Neuronal stem cell (in vitro differentiated cells): Measurements from ENCODE around the gene CAPN11.
"Not testable (repeated sequence)": the region's sequence is repeated elsewhere in the genome, so short reads cannot be mapped to it uniquely, and the experiment has no call there.

Source experiments
- DNase-seq: peaks from one replicate; pipeline ENCODE4 v3.0.0-alpha.2; 2013; ENCODE audit warnings: low spot score
- H2AFZ ChIP-seq: one replicate; pipeline ENCODE4 v1.6.1; 2013; ENCODE audit warnings: mild to moderate bottlenecking, low read length, inconsistent platforms
- H2AK5ac ChIP-seq: 2 replicates; pipeline ENCODE4 v1.6.1; 2013; ENCODE audit warnings: low read depth, mild to moderate bottlenecking, inconsistent platforms, low read length, moderate library complexity, mixed read lengths
- H2BK120ac ChIP-seq: 2 replicates; pipeline ENCODE4 v1.6.1; 2013; ENCODE audit warnings: low read depth, mild to moderate bottlenecking, inconsistent platforms, low read length, moderate library complexity, mixed read lengths
- H2BK12ac ChIP-seq: one replicate; pipeline ENCODE4 v1.6.1; 2013; ENCODE audit warnings: low read length, inconsistent platforms
- H2BK15ac ChIP-seq: 2 replicates; pipeline ENCODE4 v1.6.1; 2013; ENCODE audit warnings: mild to moderate bottlenecking, low read length, inconsistent platforms, mixed read lengths
- H2BK5ac ChIP-seq: one replicate; pipeline ENCODE4 v1.6.1; 2013; ENCODE audit warnings: inconsistent platforms, mild to moderate bottlenecking, low read length, moderate library complexity
- H3K14ac ChIP-seq: one replicate; pipeline ENCODE4 v1.6.1; 2013; ENCODE audit warnings: low read length, inconsistent platforms
- H3K18ac ChIP-seq: 2 replicates; pipeline ENCODE4 v1.6.1; 2013; ENCODE audit warnings: low read length, inconsistent platforms
- H3K23ac ChIP-seq: 2 replicates; pipeline ENCODE4 v1.6.1; 2013; ENCODE audit warnings: low read depth, mild to moderate bottlenecking, mixed read lengths, low read length, inconsistent platforms; ENCODE audit not compliant: poor library complexity
- H3K27ac ChIP-seq: replicated peaks from 3 replicates; pipeline ENCODE4 v1.5.1; 2013; ENCODE audit warnings: low read length, inconsistent platforms
- H3K27me3 ChIP-seq, 3 experiments: 2 replicates each; pipeline ENCODE4 v1.6.1; 2013; ENCODE audit warnings: low read length in 3 of 3, mild to moderate bottlenecking in 2 of 3, inconsistent platforms in 1 of 3, low read depth in 1 of 3, mixed read lengths in 1 of 3, moderate library complexity in 1 of 3; ENCODE audit not compliant: control insufficient read depth in 3 of 3, insufficient read depth in 3 of 3
- H3K36me3 ChIP-seq, 2 donors: replicated peaks in 1 of 2; 2 replicates each; pipeline ENCODE4 v1.6.1; 2013; ENCODE audit warnings: low read length in 2 of 2; ENCODE audit not compliant: control insufficient read depth in 2 of 2, insufficient read depth in 2 of 2
- H3K4ac ChIP-seq: 2 replicates; pipeline ENCODE4 v1.6.1; 2013; ENCODE audit warnings: inconsistent platforms, mild to moderate bottlenecking, low read length, moderate library complexity
- H3K4me1 ChIP-seq, 2 donors: 1 replicate in 1 of 2; 2 replicates in 1 of 2; pipeline ENCODE4 v1.6.1; 2013; ENCODE audit warnings: low read length in 2 of 2, low read depth in 1 of 2; ENCODE audit not compliant: control insufficient read depth in 2 of 2, insufficient read depth in 1 of 2
- H3K4me2 ChIP-seq: one replicate; pipeline ENCODE4 v1.6.1; 2013; ENCODE audit warnings: mild to moderate bottlenecking, low read length, inconsistent platforms; ENCODE audit not compliant: insufficient read depth, poor library complexity, severe bottlenecking
- H3K4me3 ChIP-seq, 2 donors: 2 replicates each; pipeline ENCODE4 v1.5.1; 2013; ENCODE audit warnings: low read length in 2 of 2, mild to moderate bottlenecking in 2 of 2, inconsistent platforms in 1 of 2, moderate library complexity in 1 of 2
- H3K79me1 ChIP-seq: one replicate; pipeline ENCODE4 v1.6.1; 2013; ENCODE audit warnings: low read depth, mild to moderate bottlenecking, inconsistent platforms, low read length, moderate library complexity
- H3K9ac ChIP-seq: one replicate; pipeline ENCODE4 v1.6.1; 2013; ENCODE audit warnings: mild to moderate bottlenecking, low read depth, low read length, inconsistent platforms; ENCODE audit not compliant: poor library complexity
- H3K9me3 ChIP-seq, 2 donors: replicated peaks in 1 of 2; 2 replicates each; pipeline versions ENCODE3 to v1.6.1; 2013; ENCODE audit warnings: low read length in 2 of 2, mild to moderate bottlenecking in 2 of 2, inconsistent platforms in 1 of 2, low read depth in 1 of 2, mixed read lengths in 1 of 2, moderate library complexity in 1 of 2; ENCODE audit not compliant: control insufficient read depth in 2 of 2, insufficient read depth in 1 of 2
- H4K8ac ChIP-seq: one replicate; pipeline ENCODE4 v1.6.1; 2013; ENCODE audit warnings: low read depth, mild to moderate bottlenecking, inconsistent platforms, low read length, moderate library complexity
- H4K91ac ChIP-seq: one replicate; pipeline ENCODE4 v1.6.1; 2013; ENCODE audit warnings: low read length, low read depth, mild to moderate bottlenecking, inconsistent platforms; ENCODE audit not compliant: poor library complexity
- WGBS, 2 donors: extraction: QIAGEN DNeasy Blood & Tissue Kit; methylation state at CpG; one replicate each; pipeline ENCODE4 v1.1.7; 2013; ENCODE audit warnings: missing lambda C conversion rate in 2 of 2, mixed read lengths in 1 of 2; ENCODE audit not compliant: insufficient read length in 2 of 2, insufficient replicate concordance in 1 of 2; ENCODE audit errors: extremely low coverage in 2 of 2; 5-methylcytosine and 5-hydroxymethylcytosine counted together

Gene CAPN11

GRCh38 chr6:44185356-44185755, 26.7 kb downstream of the CAPN11 start:
- peaks cover 11 to 12% of the 10 kb centered on the region in 2 donors for H3K4me1 ChIP-seq
- H3K9ac ChIP-seq, H3K9me3 ChIP-seq, H2AFZ ChIP-seq, H2BK15ac ChIP-seq, H2BK12ac ChIP-seq, H2AK5ac ChIP-seq, H2BK120ac ChIP-seq, H3K27me3 ChIP-seq, H3K79me1 ChIP-seq, H3K14ac ChIP-seq, H3K18ac ChIP-seq, H3K4me3 ChIP-seq, H3K4me2 ChIP-seq, DNase-seq, H3K23ac ChIP-seq, H3K4ac ChIP-seq, H3K36me3 ChIP-seq, H4K8ac ChIP-seq, H4K91ac ChIP-seq, H3K27ac ChIP-seq, H2BK5ac ChIP-seq: not testable (repeated sequence)
- no CpG with 5 or more reads among the region's 7 CpGs for WGBS, 2 donors

GRCh38 chr6:44185953-44186634, 27.5 kb downstream of the CAPN11 start:
- Histone ChIP-seq H3K36me3 (no peaks in the 10 kb centered on the region), H2AFZ (peak overlapping the region; percentile 90), H4K8ac (no peak overlapping the region), H3K4me3 (no peak overlapping the region), H3K4me1 (peaks cover 11 to 12% of the 10 kb centered on the region in 2 donors), H3K4me2 (no peak overlapping the region), H3K18ac (peak overlapping the region; percentile 41), H2BK15ac (peak overlapping the region; percentile 82), H3K4ac (no peak overlapping the region), H2BK12ac (peak overlapping the region; percentile 43), H2AK5ac (no peak overlapping the region), H2BK5ac (no peak overlapping the region), H3K14ac (no peak overlapping the region), H3K23ac (no peak overlapping the region), H3K27ac (no peak overlapping the region), H3K9ac (peak overlapping the region; percentile 64), H3K9me3 (no peaks in the 10 kb centered on the region), H2BK120ac (peak overlapping the region; percentile 72), H3K27me3 (no peaks in the 10 kb centered on the region), H4K91ac (no peak overlapping the region), H3K79me1 (no peaks in the 10 kb centered on the region)
- no peak for DNase-seq
- no CpG with 5 or more reads among the region's 9 CpGs for WGBS, 2 donors

- WGBS, 2 donors, result no CpG with 5 or more reads among the region's 7 CpGs
- no peak overlapping the region for H3K4ac ChIP-seq
These were observed 28.0 kb downstream of the CAPN11 start for GRCh38 chr6:44186635-44187025.

GRCh38 chr6:44188819-44189218, 30.2 kb downstream of the CAPN11 start:
- no peak overlapping the region for H3K18ac ChIP-seq
- H2AFZ ChIP-seq, result no peak overlapping the region
- no peak overlapping the region for H3K4ac ChIP-seq
- no peak overlapping the region for H2BK15ac ChIP-seq
- H3K27ac ChIP-seq, result no peak overlapping the region
- no peak overlapping the region for H2BK120ac ChIP-seq
- no peaks in the 10 kb centered on the region for H3K36me3 ChIP-seq
- H3K14ac ChIP-seq, result no peak overlapping the region
- no peak overlapping the region for H2BK12ac ChIP-seq
- WGBS, 2 donors, result no CpG with 5 or more reads among the region's 2 CpGs
- no peak for DNase-seq
- no peak overlapping the region for H2AK5ac ChIP-seq
- no peaks in the 10 kb centered on the region for H3K9me3 ChIP-seq
- no peak overlapping the region for H3K23ac ChIP-seq
- H3K79me1 ChIP-seq, result no peaks in the 10 kb centered on the region
- no peak overlapping the region for H2BK5ac ChIP-seq
- H3K4me3 ChIP-seq, result no peak overlapping the region
- H4K8ac ChIP-seq, result no peak overlapping the region
- H3K27me3 ChIP-seq, result no peaks in the 10 kb centered on the region
- H3K9ac ChIP-seq, result no peak overlapping the region
- H4K91ac ChIP-seq, result no peak overlapping the region
- H3K4me1 ChIP-seq, result peaks cover 17% of the 10 kb centered on the region in 2 donors
- H3K4me2 ChIP-seq, result no peak overlapping the region

More at GRCh38 chr6:44186635-44187025, 28.0 kb downstream of the CAPN11 start:
- H2AK5ac ChIP-seq, result no peak overlapping the region
- DNase-seq, result no peak
- no peak overlapping the region for H3K9ac ChIP-seq
- H3K23ac ChIP-seq, result no peak overlapping the region
- no peak overlapping the region for H2BK15ac ChIP-seq
- no peaks in the 10 kb centered on the region for H3K27me3 ChIP-seq
- no peak overlapping the region for H3K4me2 ChIP-seq
- H3K9me3 ChIP-seq, result no peaks in the 10 kb centered on the region
- H3K36me3 ChIP-seq, result no peaks in the 10 kb centered on the region
- H3K79me1 ChIP-seq, result no peaks in the 10 kb centered on the region
- H3K18ac ChIP-seq, result no peak overlapping the region
- H4K91ac ChIP-seq, result no peak overlapping the region
- peak overlapping the region; percentile 90 for H2AFZ ChIP-seq
- H3K4me1 ChIP-seq, result peaks cover 11 to 12% of the 10 kb centered on the region in 2 donors
- H3K14ac ChIP-seq, result no peak overlapping the region
- H3K27ac ChIP-seq, result no peak overlapping the region
- H2BK5ac ChIP-seq, result no peak overlapping the region
- no peak overlapping the region for H4K8ac ChIP-seq
- H3K4me3 ChIP-seq, result no peak overlapping the region
- no peak overlapping the region for H2BK12ac ChIP-seq
- H2BK120ac ChIP-seq, result peak overlapping the region; percentile 72
